Stimulated activated CD8-positive, alpha-beta memory T cell treated with anti-CD3 and anti-CD28 coated beads, Interleukin-15, amount 100 ng/mL, for 48 hours (primary cell): ENCODE results near the gene S100A16.
"Not testable (repeated sequence)": the region's sequence is repeated elsewhere in the genome, so short reads cannot be mapped to it uniquely, and the experiment has no call there.

ENCODE experiments used
- DNase-seq, 2 donors: peaks; one replicate each; pipeline ENCODE4 v3.0.0-alpha.2; 2020; ENCODE audit warnings: low read depth in 2 of 2

S100A16 gene

DNA sequence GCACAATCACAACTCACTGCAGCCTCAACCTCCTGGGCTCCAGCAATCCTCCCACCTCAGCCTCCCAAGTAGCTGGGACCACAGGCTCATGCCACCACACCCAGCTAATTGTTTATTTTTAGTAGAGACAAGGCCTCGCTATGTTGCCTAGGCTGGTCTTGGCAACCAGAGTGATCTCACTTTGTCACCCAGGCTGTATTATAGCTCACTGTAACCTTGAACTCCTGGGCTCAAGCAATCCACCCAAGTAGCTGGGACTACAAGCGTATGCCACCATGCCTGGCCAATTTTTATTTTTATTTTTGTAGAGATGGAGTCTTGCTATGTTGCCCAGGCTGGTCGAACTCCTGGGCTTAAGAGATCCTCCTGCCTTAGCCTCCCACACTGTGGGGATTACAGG is 50.9 kb downstream of the S100A16 start:
- not testable (repeated sequence) for DNase-seq

DNA sequence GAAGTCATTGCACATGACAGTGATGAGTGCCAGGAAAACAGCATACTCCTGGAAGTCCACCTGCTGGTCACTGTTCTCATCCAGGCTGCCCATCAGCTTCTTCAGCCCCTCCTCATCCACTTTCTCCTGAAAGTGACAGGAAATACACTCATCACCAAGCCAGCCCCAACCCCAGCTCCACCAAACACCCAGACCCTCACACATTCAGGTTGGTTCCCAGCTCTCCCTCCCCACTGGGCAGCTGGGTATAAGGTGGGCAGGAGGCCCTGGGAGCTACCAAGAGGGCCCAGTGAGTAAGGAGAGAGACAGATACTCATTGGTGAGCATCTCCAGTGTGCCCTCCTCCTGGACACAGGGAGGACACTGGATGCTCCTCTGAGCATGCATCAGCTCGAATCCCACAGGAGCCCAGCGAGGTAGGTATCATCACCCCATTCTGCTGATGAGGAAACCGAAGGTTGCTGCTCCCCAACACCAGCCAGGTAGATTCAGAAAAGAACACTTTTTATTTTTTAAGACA is 51.4 kb downstream of the S100A16 start:
- no peak for DNase-seq

DNA sequence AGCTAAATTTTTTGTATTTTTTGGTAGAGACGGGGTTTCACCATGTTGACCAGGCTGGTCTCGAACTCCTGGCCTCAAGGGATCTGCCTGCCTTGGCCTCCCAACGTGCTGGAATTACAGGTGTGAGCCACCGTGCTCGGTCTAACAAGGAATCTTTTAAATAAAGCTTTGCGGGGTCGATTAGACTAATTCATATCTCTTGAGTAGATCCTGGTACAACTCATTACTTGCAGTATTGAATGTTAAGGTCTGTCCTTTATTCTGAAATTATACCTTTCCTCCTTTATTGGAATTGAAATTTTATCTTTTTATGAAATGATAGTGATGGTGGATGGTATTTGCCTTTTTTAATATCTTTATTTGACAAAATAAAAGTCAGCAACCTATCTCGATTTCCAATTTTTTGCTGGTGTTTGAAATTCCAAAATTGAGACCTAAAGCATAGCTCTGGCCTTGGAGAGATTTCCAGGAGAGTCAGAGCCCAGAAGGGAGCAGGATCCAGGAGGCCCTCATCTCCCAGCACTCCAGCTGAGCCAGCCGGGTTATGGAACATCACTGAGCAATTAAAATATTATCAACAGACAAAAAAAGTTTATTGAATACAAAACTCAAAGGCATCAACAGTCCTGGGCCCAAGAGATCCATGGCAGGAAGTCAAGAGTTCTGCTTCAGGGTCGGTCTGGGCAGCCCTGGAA is 52.0 kb downstream of the S100A16 start:
- DNase-seq, result no peak

DNA sequence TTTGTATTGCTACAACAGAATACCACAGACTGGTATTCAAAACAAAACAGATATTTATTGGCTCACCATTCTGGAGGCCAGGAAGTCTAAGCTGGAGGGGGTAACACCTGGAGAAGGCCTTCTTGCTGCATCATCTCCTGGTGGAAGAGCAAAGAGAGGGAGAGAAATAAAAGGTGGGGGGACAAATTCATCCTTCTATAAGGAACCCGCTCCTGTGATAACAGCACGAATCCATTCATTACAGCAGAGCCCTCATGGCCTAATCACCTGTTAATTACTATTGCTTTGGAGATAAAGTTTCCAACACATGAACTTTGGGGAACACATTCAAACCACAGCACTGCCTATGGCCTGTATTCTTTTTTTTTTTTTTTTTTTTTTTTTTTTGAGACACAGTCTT is 52.7 kb downstream of the S100A16 start:
- DNase-seq, result no peak

DNA sequence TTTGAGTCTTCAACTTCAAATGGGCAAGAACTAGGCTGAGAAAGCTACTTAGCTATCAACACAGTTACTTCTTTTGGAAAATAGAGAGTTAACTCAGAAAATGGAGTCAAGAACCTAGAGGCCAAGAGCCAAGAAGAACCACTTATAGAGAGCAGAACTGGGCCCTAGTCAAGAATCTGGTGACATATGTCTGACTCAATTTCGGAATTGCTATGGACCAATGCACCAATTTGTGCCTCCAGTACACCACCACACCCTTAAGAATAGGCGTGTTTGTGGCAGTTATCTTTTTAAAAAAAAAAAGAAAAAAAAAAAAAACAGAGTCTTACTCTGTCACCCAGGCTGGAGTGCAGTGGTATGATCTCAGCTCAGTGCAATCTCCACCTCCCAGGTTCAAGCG is 55.1 kb downstream of the S100A16 start:
- no peak for DNase-seq
